Measurements from ENCODE around the gene NEU1.
"Not testable (repeated sequence)": the region's sequence is repeated elsewhere in the genome, so short reads cannot be mapped to it uniquely, and the experiment has no call there.

DNA sequence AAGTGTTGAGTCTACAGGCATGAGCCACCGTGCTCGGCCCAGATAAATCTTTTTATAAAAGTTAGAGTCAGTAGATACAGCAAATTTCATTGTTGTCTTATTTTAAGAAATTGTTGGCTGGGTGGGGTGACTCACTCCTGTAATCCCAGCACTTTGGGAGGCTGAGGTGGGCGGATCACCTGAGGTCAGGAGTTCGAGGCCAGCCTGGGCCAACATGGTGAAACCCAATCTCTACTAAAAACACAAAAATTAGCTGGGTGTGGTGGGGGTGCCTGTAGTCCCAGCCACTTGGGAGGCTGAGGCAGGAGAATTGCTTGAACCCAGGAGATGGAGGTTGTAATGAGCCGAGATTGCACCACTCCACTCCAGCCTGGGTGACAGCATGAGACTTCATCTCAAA lies 45.6 kb upstream of the NEU1 start:
- TF ChIP-seq, protein P1, sequence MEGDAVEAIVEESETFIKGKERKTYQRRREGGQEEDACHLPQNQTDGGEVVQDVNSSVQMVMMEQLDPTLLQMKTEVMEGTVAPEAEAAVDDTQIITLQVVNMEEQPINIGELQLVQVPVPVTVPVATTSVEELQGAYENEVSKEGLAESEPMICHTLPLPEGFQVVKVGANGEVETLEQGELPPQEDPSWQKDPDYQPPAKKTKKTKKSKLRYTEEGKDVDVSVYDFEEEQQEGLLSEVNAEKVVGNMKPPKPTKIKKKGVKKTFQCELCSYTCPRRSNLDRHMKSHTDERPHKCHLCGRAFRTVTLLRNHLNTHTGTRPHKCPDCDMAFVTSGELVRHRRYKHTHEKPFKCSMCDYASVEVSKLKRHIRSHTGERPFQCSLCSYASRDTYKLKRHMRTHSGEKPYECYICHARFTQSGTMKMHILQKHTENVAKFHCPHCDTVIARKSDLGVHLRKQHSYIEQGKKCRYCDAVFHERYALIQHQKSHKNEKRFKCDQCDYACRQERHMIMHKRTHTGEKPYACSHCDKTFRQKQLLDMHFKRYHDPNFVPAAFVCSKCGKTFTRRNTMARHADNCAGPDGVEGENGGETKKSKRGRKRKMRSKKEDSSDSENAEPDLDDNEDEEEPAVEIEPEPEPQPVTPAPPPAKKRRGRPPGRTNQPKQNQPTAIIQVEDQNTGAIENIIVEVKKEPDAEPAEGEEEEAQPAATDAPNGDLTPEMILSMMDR (IDR thresholded peaks at IDR 0.05) = not testable (repeated sequence)
- not testable (repeated sequence) for TF ChIP-seq POLR2A, POLR2AphosphoS5 (IDR thresholded peaks at IDR 0.05)
